Osteocyte (in vitro differentiated cells): Measurements from ENCODE around the gene RFX2. TPM values are rescaled to one million over a fixed set of nuclear protein-coding genes. Genes with fewer than 3 reads are reported as not detected.

Source experiments
- DNase-seq: peaks from one replicate; pipeline ENCODE4 v3.0.0; 2021; ENCODE audit warnings: mixed read lengths; ENCODE audit not compliant: unreplicated experiment; ENCODE audit errors: extremely low spot score
- H3K27ac Mint-ChIP-seq: one replicate; pipeline ENCODE4 v1.8.0; 2021; ENCODE audit warnings: mild to moderate bottlenecking, mixed read lengths; ENCODE audit not compliant: unreplicated experiment
- H3K27me3 Mint-ChIP-seq: one replicate; pipeline ENCODE4 v1.8.0; 2021; ENCODE audit warnings: mixed read lengths; ENCODE audit not compliant: unreplicated experiment
- H3K36me3 Mint-ChIP-seq: one replicate; pipeline ENCODE4 v1.8.0; 2021; ENCODE audit warnings: mixed read lengths; ENCODE audit not compliant: unreplicated experiment
- H3K4me1 Mint-ChIP-seq: one replicate; pipeline ENCODE4 v1.8.0; 2021; ENCODE audit warnings: mixed read lengths; ENCODE audit not compliant: unreplicated experiment
- H3K4me3 Mint-ChIP-seq: one replicate; pipeline ENCODE4 v1.8.0; 2021; ENCODE audit warnings: mild to moderate bottlenecking, moderate library complexity, mixed read lengths; ENCODE audit not compliant: unreplicated experiment
- H3K9me3 Mint-ChIP-seq: one replicate; pipeline ENCODE4 v1.8.0; 2021; ENCODE audit warnings: mixed read lengths; ENCODE audit not compliant: unreplicated experiment
- total RNA-seq: library from RNA; stranded (reverse); gene quantifications from 2 replicates; pipeline ENCODE4 v1.2.1, GENCODE V29; 2021
- TF ChIP-seq, protein P1 (sequence below): fragments of 200-600 bp; sonication (generic); IDR thresholded peaks from 2 replicates; pipeline ENCODE4 v1.5.0; 2021; ENCODE audit warnings: antibody characterized with exemption, mild to moderate bottlenecking, moderate library complexity

RFX2 gene
- total RNA-seq, 1 donor from 2014 or later, result 5.3 TPM

DNA sequence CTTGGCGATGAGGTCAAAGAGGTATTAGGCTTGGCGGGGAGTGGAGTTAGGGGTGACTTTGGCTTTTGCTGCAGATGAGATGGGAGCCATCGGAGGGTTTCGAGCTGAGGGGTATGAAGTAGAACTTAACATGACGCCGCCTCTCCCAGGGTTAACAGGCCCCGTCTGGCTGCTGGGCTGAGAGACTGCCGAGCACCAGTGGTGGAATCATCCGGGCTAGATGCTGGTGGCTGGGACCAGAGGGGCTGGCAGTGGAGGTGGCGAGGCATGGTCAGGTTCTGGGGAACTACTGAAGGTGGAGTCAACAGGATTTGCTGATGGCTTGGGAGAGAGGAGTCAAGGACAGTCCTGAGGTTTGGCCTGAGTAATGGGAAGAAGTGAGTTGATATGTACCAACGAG, 4.9 kb downstream of the RFX2 start:
- Mint-ChIP-seq H3K27ac (peak overlapping the region; percentile 68), H3K4me1 (peaks cover 64% of the 10 kb centered on the region), H3K36me3 (no peaks in the 10 kb centered on the region), H3K27me3 (no peaks in the 10 kb centered on the region), H3K9me3 (no peaks in the 10 kb centered on the region), H3K4me3 (no peak overlapping the region)
- TF ChIP-seq, protein P1, sequence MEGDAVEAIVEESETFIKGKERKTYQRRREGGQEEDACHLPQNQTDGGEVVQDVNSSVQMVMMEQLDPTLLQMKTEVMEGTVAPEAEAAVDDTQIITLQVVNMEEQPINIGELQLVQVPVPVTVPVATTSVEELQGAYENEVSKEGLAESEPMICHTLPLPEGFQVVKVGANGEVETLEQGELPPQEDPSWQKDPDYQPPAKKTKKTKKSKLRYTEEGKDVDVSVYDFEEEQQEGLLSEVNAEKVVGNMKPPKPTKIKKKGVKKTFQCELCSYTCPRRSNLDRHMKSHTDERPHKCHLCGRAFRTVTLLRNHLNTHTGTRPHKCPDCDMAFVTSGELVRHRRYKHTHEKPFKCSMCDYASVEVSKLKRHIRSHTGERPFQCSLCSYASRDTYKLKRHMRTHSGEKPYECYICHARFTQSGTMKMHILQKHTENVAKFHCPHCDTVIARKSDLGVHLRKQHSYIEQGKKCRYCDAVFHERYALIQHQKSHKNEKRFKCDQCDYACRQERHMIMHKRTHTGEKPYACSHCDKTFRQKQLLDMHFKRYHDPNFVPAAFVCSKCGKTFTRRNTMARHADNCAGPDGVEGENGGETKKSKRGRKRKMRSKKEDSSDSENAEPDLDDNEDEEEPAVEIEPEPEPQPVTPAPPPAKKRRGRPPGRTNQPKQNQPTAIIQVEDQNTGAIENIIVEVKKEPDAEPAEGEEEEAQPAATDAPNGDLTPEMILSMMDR, result no peak
- DNase-seq, result no peak

DNA sequence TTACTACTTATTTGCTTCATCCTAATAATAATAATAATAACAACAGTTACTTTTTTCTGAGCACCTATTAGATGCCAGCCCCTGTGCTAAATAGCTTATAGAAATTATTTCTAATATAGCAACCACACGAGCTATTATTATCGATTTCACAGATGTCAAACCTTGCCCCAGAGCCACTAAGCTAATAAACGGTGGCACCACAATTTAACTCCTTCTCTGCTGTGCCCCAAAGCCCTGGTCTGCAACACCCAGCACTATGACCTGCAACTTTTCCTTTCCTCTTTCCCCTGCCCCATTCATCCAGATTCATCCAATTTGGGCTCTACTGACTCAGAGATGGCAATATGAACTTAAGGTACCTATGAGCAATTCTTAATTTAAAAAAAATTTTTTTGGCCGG, 6.4 kb downstream of the RFX2 start:
- Mint-ChIP-seq H3K27me3 (no peaks in the 10 kb centered on the region), H3K9me3 (no peaks in the 10 kb centered on the region)

GRCh38 chr19:6103217-6103644, 7.1 kb downstream of the RFX2 start:
- no peak for DNase-seq
- Mint-ChIP-seq H3K4me3 (no peak overlapping the region), H3K27ac (peak overlapping the region; percentile 68), H3K27me3 (no peaks in the 10 kb centered on the region), H3K36me3 (no peaks in the 10 kb centered on the region), H3K4me1 (peaks cover 54% of the 10 kb centered on the region), H3K9me3 (no peaks in the 10 kb centered on the region)
- TF ChIP-seq, protein P1, result no peak

More for the DNA sequence above, 6.4 kb downstream of the RFX2 start:
- H3K27ac Mint-ChIP-seq, result peak overlapping the region; percentile 68
- DNase-seq, result no peak
- H3K4me1 Mint-ChIP-seq, result peaks cover 60% of the 10 kb centered on the region
- H3K36me3 Mint-ChIP-seq, result no peaks in the 10 kb centered on the region
- H3K4me3 Mint-ChIP-seq, result no peak overlapping the region
- TF ChIP-seq, protein P1, result no peak

GRCh38 chr19:6101991-6102390, 8.3 kb downstream of the RFX2 start:
- Mint-ChIP-seq H3K27ac (peak overlapping the region; percentile 68), H3K27me3 (no peaks in the 10 kb centered on the region), H3K4me1 (peaks cover 50% of the 10 kb centered on the region), H3K36me3 (no peaks in the 10 kb centered on the region), H3K4me3 (no peak overlapping the region), H3K9me3 (no peaks in the 10 kb centered on the region)
- DNase-seq, result no peak
- TF ChIP-seq, protein P1, result no peak

DNA sequence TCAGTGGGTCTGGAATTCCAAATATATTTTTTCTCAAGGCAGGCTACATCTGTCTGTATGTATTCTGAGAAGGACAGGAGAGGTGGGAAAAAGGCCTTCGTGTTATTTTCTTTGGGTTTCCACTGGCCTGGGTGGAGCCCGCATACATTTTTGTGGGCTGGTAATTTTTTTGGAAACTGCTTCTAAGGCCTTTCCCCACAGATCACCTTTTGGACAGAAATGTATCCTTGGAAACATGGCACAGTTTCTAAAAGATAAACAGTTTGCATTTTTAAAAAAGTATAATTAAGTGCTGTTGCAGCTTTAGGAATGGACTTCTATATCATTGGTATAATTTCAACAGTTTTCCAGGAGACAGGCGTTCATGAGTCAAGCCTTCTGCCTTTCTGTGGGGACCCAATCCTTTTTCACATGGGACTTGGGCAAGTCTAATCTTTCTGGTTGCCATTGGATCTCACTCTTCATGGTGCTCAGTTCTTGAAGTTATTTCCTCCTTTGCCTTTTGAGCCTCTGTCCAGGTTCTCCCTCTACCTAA, 8.9 kb downstream of the RFX2 start:
- Mint-ChIP-seq H3K27ac (peak overlapping the region; percentile 35), H3K4me1 (peaks cover 50% of the 10 kb centered on the region), H3K4me3 (no peak overlapping the region), H3K9me3 (no peaks in the 10 kb centered on the region), H3K27me3 (no peaks in the 10 kb centered on the region), H3K36me3 (no peaks in the 10 kb centered on the region)
- no peak for DNase-seq
- TF ChIP-seq, protein P1, result no peak
